HG03103 (cell line): ENCODE measurements around the gene ZSCAN18.

Experiments used
- ATAC-seq: cut with Tn5 transposase; IDR thresholded peaks from one replicate; pipeline ENCODE4 v1.9.1; 2021; ENCODE audit warnings: low read depth; ENCODE audit not compliant: unreplicated experiment

Gene ZSCAN18

GRCh38 chr19:58045411-58046050 lies 52.5 kb downstream of the ZSCAN18 start:
- no peak for ATAC-seq

GRCh38 chr19:58044886-58045285 lies 53.1 kb downstream of the ZSCAN18 start:
- no peak for ATAC-seq

GRCh38 chr19:58044391-58044790 lies 53.6 kb downstream of the ZSCAN18 start:
- ATAC-seq: no peak

DNA sequence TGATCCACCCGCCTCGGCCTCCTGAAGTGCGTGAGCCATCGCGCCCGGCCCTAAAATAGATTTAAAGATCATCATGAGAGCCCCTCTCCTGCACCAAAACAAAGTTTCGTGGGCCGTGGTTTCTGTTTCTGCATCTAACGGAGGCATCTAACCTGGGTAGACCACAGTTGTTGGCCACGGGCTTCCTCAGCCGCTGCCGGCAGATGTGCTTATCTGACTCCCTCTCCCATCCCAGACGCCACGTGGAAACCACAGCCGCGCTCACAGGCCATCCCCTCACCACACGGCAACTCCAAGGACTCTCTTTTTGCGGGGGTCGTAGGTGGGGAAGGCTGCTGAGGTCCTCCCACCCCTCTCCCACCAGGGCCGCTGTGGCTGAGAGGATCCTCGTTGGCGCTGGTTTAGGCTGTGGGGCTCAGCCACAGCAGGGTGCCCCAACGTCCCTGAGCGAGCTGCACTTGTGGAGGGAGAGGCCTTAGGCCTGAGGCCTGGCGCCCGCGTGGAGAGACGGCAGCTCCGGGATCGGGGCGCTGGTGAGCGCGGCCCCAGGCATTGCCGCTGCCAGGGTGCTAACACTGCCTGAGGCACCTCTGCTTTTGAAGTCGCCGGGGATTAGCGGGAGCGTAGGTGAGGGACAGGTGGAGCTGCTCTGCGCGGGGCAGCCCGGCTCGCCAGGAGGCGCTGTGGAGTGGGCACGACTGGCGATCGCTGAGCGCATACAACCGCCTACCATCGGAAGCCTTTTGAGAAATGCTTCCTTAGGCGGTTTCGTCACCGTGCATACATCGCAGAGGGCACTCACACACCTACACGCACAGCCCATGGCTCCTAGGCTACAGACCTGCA lies 55.3 kb downstream of the ZSCAN18 start:
- no peak for ATAC-seq

GRCh38 chr19:58040751-58041525 lies 57.1 kb downstream of the ZSCAN18 start:
- no peak for ATAC-seq

DNA sequence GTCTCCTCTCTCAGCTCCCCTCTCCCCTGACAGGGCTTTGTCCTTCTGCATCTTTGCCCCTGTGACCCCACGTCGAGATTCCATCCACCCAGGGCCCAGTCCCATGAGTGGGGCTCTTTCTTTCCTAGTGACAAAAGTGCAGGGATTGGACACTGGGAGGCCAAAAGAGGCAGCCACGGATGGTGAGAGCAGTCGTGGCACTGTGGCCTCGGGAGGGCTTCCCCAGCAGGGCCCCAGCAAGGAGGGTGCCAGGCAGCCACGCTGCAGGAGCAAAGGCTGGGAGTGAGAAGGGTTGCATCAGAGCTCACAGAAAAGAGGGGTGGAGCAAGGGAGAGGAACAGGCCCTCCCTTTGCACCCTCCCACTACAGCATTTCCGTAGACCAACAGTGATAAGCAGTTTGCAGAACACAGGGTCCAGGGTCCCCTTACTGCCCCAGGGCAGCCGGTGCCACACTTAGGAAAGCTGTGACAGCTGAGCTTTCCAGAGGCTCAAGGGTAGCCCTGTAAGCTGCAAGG lies 59.3 kb downstream of the ZSCAN18 start:
- ATAC-seq: no peak

GRCh38 chr19:58037927-58038687 lies 59.9 kb downstream of the ZSCAN18 start:
- no peak for ATAC-seq

DNA sequence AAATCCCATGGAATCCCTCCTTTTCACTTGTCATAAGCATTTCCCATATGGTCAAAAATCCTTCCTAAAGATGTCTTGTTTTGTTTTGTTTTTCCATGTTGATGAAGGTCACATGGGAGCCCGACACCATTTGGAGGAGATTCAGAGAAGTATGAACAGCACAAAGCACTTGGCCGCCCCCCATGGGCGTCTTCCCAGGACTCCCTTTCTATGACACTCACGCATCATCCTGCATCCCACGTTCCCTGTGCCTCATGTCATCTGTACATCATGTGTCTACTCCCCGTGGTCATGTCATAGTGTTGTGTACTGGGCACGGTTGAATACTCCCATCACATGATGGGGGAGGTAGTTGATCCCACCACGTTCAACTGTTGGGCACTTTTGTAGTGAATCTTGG lies 62.2 kb downstream of the ZSCAN18 start:
- no peak for ATAC-seq

GRCh38 chr19:58034477-58034793 lies 63.6 kb downstream of the ZSCAN18 start:
- no peak for ATAC-seq
